ENCODE measurements around the gene HSPA1B. TPM values are rescaled to one million over a fixed set of nuclear protein-coding genes. Genes with fewer than 3 reads are reported as not detected.
"Not testable (repeated sequence)": the region's sequence is repeated elsewhere in the genome, so short reads cannot be mapped to it uniquely, and the experiment has no call there.

HSPA1B gene
- total RNA-seq, 1 experiment from 2014 or later, result 106 TPM

- not testable (repeated sequence) for H3K27ac ChIP-seq; H3K9me3 ChIP-seq (replicated peaks); H3K27me3 ChIP-seq; H3K4me1 ChIP-seq; DNase-seq
- H3K36me3 ChIP-seq, result peaks cover 35% of the 10 kb centered on the region
- H3K4me3 ChIP-seq, result peak overlapping the region; percentile 88
Measured at GRCh38 chr6:31793927-31794245, 33.7 kb upstream of the HSPA1B start.

- peak overlapping the region; percentile 84 for H3K27ac ChIP-seq
- H3K27me3 ChIP-seq, result no peaks in the 10 kb centered on the region
- no peak for DNase-seq
- H3K4me3 ChIP-seq, result peak overlapping the region; percentile 88
- peaks cover 30% of the 10 kb centered on the region for H3K36me3 ChIP-seq
- H3K9me3 ChIP-seq (replicated peaks), result no peaks in the 10 kb centered on the region
- H3K4me1 ChIP-seq, result no peaks in the 10 kb centered on the region
Measured at GRCh38 chr6:31794294-31794865, 33.2 kb upstream of the HSPA1B start.

- peaks cover 25% of the 10 kb centered on the region for H3K36me3 ChIP-seq
- H3K9me3 ChIP-seq (replicated peaks), result no peaks in the 10 kb centered on the region
- no peaks in the 10 kb centered on the region for H3K4me1 ChIP-seq
- peak; percentile 47 to 53 for DNase-seq
- H3K4me3 ChIP-seq, result peak overlapping the region; percentile 88
- peak overlapping the region; percentile 84 for H3K27ac ChIP-seq
- no peaks in the 10 kb centered on the region for H3K27me3 ChIP-seq
Measured at GRCh38 chr6:31794866-31795615, 32.5 kb upstream of the HSPA1B start.

GRCh38 chr6:31795616-31796298 lies 31.8 kb upstream of the HSPA1B start, which contains the start of gene VARS1:
Gene VARS1, minus strand, starts transcription at chr6:31795752. Its CDS starts 535 bp downstream, at chr6:31795217.
- Histone ChIP-seq H3K4me3 (peak within 1 kb of the TSS; percentile 88), H3K27ac (peak within 1 kb of the TSS; percentile 84), H3K4me1 (no peaks in the 10 kb centered on the region), H3K9me3 (replicated peaks) (no peaks in the 10 kb centered on the region), H3K36me3 (peaks cover 20% of the 10 kb centered on the region), H3K27me3 (no peaks in the 10 kb centered on the region)
- peak; percentile 91 to 92 for DNase-seq

- no peaks in the 10 kb centered on the region for H3K27me3 ChIP-seq
- no peak overlapping the region for H3K27ac ChIP-seq
- no peaks in the 10 kb centered on the region for H3K4me1 ChIP-seq
- no peak overlapping the region for H3K4me3 ChIP-seq
- DNase-seq, result no peak
- no peaks in the 10 kb centered on the region for H3K9me3 ChIP-seq (replicated peaks)
- peaks cover 13% of the 10 kb centered on the region for H3K36me3 ChIP-seq
Measured at GRCh38 chr6:31796993-31797385, 30.5 kb upstream of the HSPA1B start.

- no peaks in the 10 kb centered on the region for H3K4me1 ChIP-seq
- no peaks in the 10 kb centered on the region for H3K9me3 ChIP-seq (replicated peaks)
- no peak overlapping the region for H3K4me3 ChIP-seq
- no peak for DNase-seq
- H3K27me3 ChIP-seq, result no peaks in the 10 kb centered on the region
- H3K36me3 ChIP-seq, result peaks cover 7% of the 10 kb centered on the region
- H3K27ac ChIP-seq, result no peak overlapping the region
Measured at GRCh38 chr6:31797588-31797987, 29.9 kb upstream of the HSPA1B start.

GRCh38 chr6:31799781-31800180 lies 27.8 kb upstream of the HSPA1B start:
- Histone ChIP-seq H3K4me1 (no peaks in the 10 kb centered on the region), H3K27me3 (no peaks in the 10 kb centered on the region), H3K36me3 (peaks cover 4% of the 10 kb centered on the region), H3K27ac (no peak overlapping the region), H3K4me3 (no peak overlapping the region), H3K9me3 (replicated peaks) (no peaks in the 10 kb centered on the region)
- DNase-seq, result no peak

GRCh38 chr6:31801031-31801927 lies 26.3 kb upstream of the HSPA1B start:
- H3K9me3 ChIP-seq (replicated peaks); H3K4me1 ChIP-seq; H3K4me3 ChIP-seq; DNase-seq; H3K27ac ChIP-seq; H3K36me3 ChIP-seq; H3K27me3 ChIP-seq: not testable (repeated sequence)

- H3K27ac ChIP-seq, result peak overlapping the region; percentile 61
- peaks cover 4% of the 10 kb centered on the region; the same call in 1 of the 2 replicates for H3K36me3 ChIP-seq
- no peaks in the 10 kb centered on the region for H3K27me3 ChIP-seq
- H3K4me1 ChIP-seq, result no peaks in the 10 kb centered on the region
- H3K4me3 ChIP-seq, result peak overlapping the region; percentile 74
- H3K9me3 ChIP-seq (replicated peaks), result no peaks in the 10 kb centered on the region
- DNase-seq, result no peak
Measured at GRCh38 chr6:31805939-31806469, 21.5 kb upstream of the HSPA1B start.

GRCh38 chr6:31806470-31807272 lies 20.9 kb upstream of the HSPA1B start, which contains the start of gene LSM2:
Gene LSM2, minus strand, starts transcription at chr6:31806966. Its CDS starts 209 bp downstream, at chr6:31806757.
- no peaks in the 10 kb centered on the region for H3K4me1 ChIP-seq
- peak; percentile 97 to 98 for DNase-seq
- peak within 1 kb of the TSS; percentile 74 for H3K4me3 ChIP-seq
- peak within 1 kb of the TSS; percentile 61 for H3K27ac ChIP-seq
- H3K27me3 ChIP-seq, result no peaks in the 10 kb centered on the region
- H3K36me3 ChIP-seq, result peaks cover 4% of the 10 kb centered on the region; the same call in 1 of the 2 replicates
- H3K9me3 ChIP-seq (replicated peaks), result no peaks in the 10 kb centered on the region

GRCh38 chr6:31808599-31808998 lies 18.9 kb upstream of the HSPA1B start:
- not testable (repeated sequence) for H3K27ac ChIP-seq; H3K36me3 ChIP-seq; H3K4me1 ChIP-seq; H3K4me3 ChIP-seq; H3K27me3 ChIP-seq; DNase-seq; H3K9me3 ChIP-seq (replicated peaks)

- DNase-seq, result no peak
- H3K27ac ChIP-seq, result no peak overlapping the region
- H3K4me3 ChIP-seq, result no peak overlapping the region
- H3K4me1 ChIP-seq, result no peaks in the 10 kb centered on the region
- H3K9me3 ChIP-seq (replicated peaks), result no peaks in the 10 kb centered on the region
- H3K27me3 ChIP-seq, result no peaks in the 10 kb centered on the region
- no peaks in the 10 kb centered on the region for H3K36me3 ChIP-seq
Measured at GRCh38 chr6:31811645-31812044, 15.9 kb upstream of the HSPA1B start.

GRCh38 chr6:31813465-31813849 lies 14.1 kb upstream of the HSPA1B start:
- DNase-seq, result no peak
- no peaks in the 10 kb centered on the region for H3K27me3 ChIP-seq
- no peaks in the 10 kb centered on the region for H3K4me1 ChIP-seq
- no peaks in the 10 kb centered on the region for H3K36me3 ChIP-seq
- no peak overlapping the region for H3K27ac ChIP-seq
- no peaks in the 10 kb centered on the region for H3K9me3 ChIP-seq (replicated peaks)
- no peak overlapping the region for H3K4me3 ChIP-seq

GRCh38 chr6:31814677-31815024 lies 12.9 kb upstream of the HSPA1B start:
- H3K36me3 ChIP-seq, result no peaks in the 10 kb centered on the region
- no peak for DNase-seq
- no peak overlapping the region for H3K27ac ChIP-seq
- H3K4me1 ChIP-seq, result no peaks in the 10 kb centered on the region
- H3K27me3 ChIP-seq, result no peaks in the 10 kb centered on the region
- H3K4me3 ChIP-seq, result no peak overlapping the region
- no peaks in the 10 kb centered on the region for H3K9me3 ChIP-seq (replicated peaks)

Data from SJCRH30 (cell line).